HG03469 (cell line): ENCODE results near the gene KPNA1.

Experiments
- ATAC-seq: cut with Tn5 transposase; IDR thresholded peaks from one replicate; pipeline ENCODE4 v1.9.1; 2021; ENCODE audit warnings: mild to moderate bottlenecking, moderate library complexity, moderate number of reproducible peaks; ENCODE audit not compliant: unreplicated experiment

KPNA1 gene

DNA sequence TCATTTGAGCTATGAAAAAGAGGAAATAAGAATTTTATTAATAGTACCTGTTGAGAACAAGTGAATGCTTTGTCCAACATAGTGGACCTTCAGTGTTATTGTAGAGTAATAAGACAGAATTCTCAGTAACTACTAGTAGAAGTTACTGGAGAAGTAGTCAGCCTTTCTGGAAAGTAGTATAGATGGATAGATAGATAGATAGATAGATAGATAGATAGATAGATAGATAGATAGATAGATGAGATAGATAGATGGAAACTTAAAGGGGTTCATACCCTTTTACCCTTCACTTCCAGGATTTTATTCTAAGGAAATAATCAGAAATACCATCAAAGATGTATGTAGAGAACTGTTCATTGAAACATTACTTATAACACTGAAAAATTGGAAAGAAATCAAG, 125.5 kb downstream of the KPNA1 start:
- no peak for ATAC-seq

DNA sequence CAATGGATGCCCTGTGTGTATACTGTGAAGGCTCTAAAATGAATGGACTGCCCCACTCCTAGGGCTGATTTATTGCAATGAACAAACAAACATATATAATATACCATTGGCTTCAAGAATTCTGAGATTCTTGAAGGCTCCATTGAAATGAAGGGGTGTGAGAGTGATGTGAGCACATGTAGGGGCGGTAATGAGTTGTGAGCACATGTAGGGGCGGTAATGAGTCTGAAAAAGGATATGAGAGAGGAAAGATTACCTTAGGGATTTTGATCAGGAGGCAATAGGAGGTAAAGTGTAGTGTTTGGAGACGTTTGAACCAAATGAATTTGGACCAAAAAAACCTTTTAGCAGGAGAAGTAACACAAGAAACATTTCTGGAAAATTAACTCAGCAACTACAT, 127.0 kb downstream of the KPNA1 start:
- ATAC-seq = no peak

DNA sequence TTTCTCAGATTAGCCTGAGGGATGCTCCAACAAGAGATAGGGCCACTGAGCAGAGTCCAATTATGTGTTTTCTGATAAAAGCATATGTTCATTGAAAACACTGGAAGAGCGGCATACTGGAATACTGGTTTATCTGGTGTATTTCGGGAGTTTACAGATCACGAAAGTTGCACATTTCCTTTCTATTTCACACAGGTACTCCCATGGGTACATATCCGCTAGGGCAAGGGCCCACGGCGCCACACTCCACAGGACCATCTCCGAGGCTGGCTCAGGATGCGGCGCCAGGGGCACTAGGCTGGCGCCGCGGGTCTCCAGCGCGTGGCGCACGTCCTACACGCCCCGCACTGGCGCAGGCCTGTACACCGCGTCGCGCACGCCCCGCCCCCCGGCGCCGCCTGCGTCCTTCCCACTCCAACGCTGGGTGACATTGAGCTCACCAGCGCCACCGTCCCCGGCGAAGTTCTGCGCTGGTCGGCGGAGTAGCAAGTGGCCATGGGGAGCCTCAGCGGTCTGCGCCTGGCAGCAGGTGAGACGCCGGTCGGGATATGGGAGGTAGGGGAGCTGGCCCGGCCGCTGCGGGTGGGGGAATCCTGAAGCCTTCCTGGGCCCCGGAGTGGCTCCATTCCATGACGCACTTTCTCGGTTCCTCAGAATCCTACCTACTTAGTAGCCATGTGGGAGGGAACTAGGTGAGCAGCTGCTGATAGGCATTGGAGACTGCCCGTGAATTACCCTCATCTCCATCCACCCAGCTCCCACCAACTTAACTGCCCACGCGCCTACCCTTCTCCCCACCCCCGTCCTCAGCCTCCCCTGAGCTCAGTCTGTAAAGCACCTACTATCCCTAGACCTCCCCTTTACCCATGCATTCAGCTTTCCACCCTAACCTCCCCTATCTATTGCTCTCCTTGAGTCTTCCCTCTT, 130.7 kb downstream of the KPNA1 start, which contains the start of gene FAM162A:
Gene FAM162A, plus strand, starts transcription at position 412 of the 927 bp plus-strand sequence. Its CDS starts 84 bp downstream, at position 496.
- ATAC-seq = peak; percentile 84

DNA sequence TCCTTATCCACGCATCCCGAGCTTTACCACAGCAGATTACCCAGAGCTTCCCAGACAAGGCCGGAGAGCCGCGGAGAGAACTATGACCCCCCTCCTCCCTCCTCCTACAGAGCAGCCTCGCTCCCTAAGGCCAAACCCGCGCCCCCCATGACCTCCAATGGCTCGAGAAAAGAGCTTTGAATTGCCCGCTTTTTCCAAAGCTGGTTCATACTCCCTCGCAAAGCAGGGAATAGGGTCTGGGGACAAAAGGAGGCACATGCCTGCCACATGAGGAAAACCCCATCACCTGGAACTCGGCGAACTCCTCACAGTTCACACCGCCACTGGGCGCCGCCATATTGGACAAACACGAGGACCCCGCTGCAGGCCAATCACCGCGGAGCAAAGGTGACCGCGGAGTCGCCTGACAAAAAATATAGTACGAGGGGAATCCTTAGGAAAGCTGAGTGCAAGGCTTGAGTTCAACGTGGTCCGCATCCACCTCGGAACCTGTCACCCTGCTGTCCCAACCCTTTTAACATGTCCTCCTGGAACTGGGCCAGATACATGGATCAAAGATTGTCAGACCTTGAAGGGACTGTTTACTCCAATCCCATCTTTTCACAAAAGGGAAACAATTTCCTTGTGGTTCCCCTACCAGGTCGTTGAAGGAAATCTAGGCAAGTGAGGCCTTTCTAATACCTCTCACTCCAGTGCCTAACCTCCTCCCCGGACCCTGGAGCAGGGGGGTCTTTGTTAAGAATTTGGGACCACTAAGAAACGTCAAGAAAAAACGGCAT, 131.7 kb downstream of the KPNA1 start, which contains the start of gene MIX23:
Gene MIX23, minus strand, starts transcription at position 344 of the 779 bp plus-strand sequence. Its CDS starts 7 bp downstream, at position 337.
- ATAC-seq = peak; percentile 27

DNA sequence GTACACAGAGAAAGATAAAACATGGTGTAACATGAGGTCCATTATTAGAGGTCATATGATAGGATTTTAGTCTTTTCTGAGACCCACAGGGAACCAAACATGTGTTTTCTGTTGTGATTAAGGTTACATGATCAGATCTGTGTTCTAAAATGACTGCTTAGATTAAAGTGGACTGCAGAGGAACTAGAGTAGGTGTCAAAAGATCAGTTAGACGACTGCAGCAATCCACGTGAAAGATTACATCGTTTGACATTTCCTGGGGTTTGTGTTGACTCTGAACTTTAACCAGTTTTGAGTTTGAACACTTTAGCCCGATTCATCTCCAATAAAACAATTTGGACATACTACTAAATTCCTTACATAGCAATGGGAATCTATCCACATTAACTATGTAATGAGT, 136.8 kb downstream of the KPNA1 start:
- no peak for ATAC-seq

DNA sequence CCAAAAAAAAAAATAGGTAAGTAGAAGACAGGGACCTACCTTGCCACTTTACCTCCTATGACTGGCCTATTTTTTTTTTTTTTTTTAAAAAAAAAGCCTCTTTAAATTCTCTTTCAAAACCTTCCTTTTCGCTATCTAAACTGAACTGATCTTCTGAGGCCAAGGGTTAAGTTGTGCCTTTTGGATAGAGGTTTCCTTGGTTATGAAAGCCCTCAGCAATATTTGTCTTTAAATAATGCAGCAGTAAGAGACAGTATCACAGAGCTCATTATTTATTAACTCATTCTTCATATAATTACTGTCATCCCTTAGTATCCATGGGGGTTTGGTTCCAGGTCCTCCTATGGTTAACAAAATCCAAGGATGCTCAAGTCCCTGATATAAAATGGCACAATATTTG, 140.7 kb downstream of the KPNA1 start:
- ATAC-seq = no peak
